ENCODE results near the gene CUTA.
A peak's percentile ranks its signal among the peaks of the same experiment; 100 is the strongest.

Gene CUTA

DNA sequence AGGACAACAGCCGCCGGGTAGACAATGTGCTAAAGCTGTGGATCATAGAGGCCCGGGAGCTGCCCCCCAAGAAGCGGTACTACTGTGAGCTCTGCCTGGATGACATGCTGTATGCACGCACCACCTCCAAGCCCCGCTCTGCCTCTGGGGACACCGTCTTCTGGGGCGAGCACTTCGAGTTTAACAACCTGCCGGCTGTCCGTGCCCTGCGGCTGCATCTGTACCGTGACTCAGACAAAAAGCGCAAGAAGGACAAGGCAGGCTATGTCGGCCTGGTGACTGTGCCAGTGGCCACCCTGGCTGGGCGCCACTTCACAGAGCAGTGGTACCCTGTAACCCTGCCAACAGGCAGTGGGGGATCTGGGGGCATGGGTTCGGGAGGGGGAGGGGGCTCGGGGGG lies 19.8 kb upstream of the CUTA start:
- H3K4me3 ChIP-seq (ENCODE audit: low read length): no peak overlapping the region
- no peaks in the 10 kb centered on the region for H3K9me3 ChIP-seq (ENCODE audit: control insufficient read depth, low read length)
- H3K36me3 ChIP-seq (ENCODE audit: control insufficient read depth, insufficient read depth, low read length, severe bottlenecking): peaks cover 46% of the 10 kb centered on the region
- H3K4me1 ChIP-seq (ENCODE audit: control insufficient read depth, insufficient read depth, low read length): no peaks in the 10 kb centered on the region
- H3K9ac ChIP-seq (ENCODE audit: low read length): no peak overlapping the region
- H3K27me3 ChIP-seq (replicated peaks; ENCODE audit: control insufficient read depth, insufficient read depth, low read length): no peaks in the 10 kb centered on the region
- DNase-seq (ENCODE audit: low read depth): no peak

GRCh38 chr6:33434961-33435360 lies 17.1 kb upstream of the CUTA start:
- no peaks in the 10 kb centered on the region for H3K9me3 ChIP-seq (ENCODE audit: control insufficient read depth, low read length)
- H3K4me3 ChIP-seq (ENCODE audit: low read length): no peak overlapping the region
- DNase-seq (ENCODE audit: low read depth): no peak
- H3K36me3 ChIP-seq (ENCODE audit: control insufficient read depth, insufficient read depth, low read length, severe bottlenecking): peaks cover 36% of the 10 kb centered on the region
- H3K9ac ChIP-seq (ENCODE audit: low read length): no peak overlapping the region
- no peaks in the 10 kb centered on the region for H3K27me3 ChIP-seq (replicated peaks; ENCODE audit: control insufficient read depth, insufficient read depth, low read length)
- peaks cover 10% of the 10 kb centered on the region for H3K4me1 ChIP-seq (ENCODE audit: control insufficient read depth, insufficient read depth, low read length)

- Histone ChIP-seq H3K9ac (ENCODE audit: low read length) (no peak overlapping the region), H3K9me3 (ENCODE audit: control insufficient read depth, low read length) (no peaks in the 10 kb centered on the region), H3K4me1 (ENCODE audit: control insufficient read depth, insufficient read depth, low read length) (peaks cover 18% of the 10 kb centered on the region), H3K27me3 (replicated peaks; ENCODE audit: control insufficient read depth, insufficient read depth, low read length) (no peaks in the 10 kb centered on the region), H3K4me3 (ENCODE audit: low read length) (no peak overlapping the region), H3K36me3 (ENCODE audit: control insufficient read depth, insufficient read depth, low read length, severe bottlenecking) (peaks cover 32% of the 10 kb centered on the region)
- peak; percentile 38 for DNase-seq (ENCODE audit: low read depth)
Observed at GRCh38 chr6:33433544-33434191, 15.8 kb upstream of the CUTA start.

DNA sequence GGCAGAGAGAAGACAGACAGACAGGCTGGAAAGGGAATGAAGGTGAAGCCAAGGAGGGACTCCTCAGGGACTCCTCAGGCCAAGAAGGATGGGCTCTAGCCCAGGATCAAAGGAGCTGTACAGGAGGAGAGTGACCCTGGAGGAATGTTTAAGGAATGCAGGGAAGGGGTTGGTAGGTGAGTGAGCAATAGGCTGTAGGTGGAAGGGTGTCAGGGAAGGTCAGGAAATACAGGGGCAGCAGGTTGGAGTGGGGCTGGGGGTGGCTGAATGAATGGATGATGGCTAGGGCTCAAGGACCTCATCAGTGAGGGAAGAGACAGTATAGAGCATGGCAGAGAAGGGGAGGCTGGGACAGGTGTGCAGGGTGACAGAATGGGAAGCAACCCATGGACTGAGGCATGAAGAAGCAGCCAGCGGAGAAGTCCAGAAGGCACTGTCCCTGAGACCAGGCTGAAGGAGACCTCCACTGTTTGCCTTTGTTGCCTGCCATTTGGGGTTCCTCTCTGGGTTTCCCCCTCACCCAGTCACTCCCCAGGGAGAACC lies 15.2 kb upstream of the CUTA start:
- Histone ChIP-seq H3K4me1 (ENCODE audit: control insufficient read depth, insufficient read depth, low read length) (peaks cover 24% of the 10 kb centered on the region), H3K36me3 (ENCODE audit: control insufficient read depth, insufficient read depth, low read length, severe bottlenecking) (peaks cover 29% of the 10 kb centered on the region), H3K9me3 (ENCODE audit: control insufficient read depth, low read length) (no peaks in the 10 kb centered on the region), H3K4me3 (ENCODE audit: low read length) (no peak overlapping the region), H3K9ac (ENCODE audit: low read length) (no peak overlapping the region), H3K27me3 (replicated peaks; ENCODE audit: control insufficient read depth, insufficient read depth, low read length) (no peaks in the 10 kb centered on the region)
- DNase-seq (ENCODE audit: low read depth): no peak

DNA sequence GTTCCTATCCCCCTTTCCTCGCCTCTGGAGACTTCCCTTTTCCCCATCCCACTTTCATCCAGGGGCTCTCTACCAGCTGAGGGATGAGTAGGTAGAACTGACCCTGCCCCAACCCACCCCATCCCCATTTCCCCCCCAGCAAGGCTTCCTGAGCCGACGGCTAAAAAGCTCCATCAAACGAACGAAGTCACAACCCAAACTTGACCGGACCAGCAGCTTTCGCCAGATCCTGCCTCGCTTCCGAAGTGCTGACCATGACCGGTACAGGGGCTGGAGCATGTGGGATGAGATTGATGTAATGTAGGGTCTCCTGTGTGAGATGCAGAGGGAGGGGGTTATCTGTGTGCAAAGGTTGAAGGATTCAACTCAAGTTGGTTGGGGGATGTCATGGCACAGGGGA lies 14.6 kb upstream of the CUTA start:
- H3K36me3 ChIP-seq (ENCODE audit: control insufficient read depth, insufficient read depth, low read length, severe bottlenecking): peaks cover 26% of the 10 kb centered on the region
- H3K4me1 ChIP-seq (ENCODE audit: control insufficient read depth, insufficient read depth, low read length): peaks cover 24% of the 10 kb centered on the region
- H3K4me3 ChIP-seq (ENCODE audit: low read length): no peak overlapping the region

GRCh38 chr6:33431880-33432541 lies 14.1 kb upstream of the CUTA start:
- Histone ChIP-seq H3K27me3 (replicated peaks; ENCODE audit: control insufficient read depth, insufficient read depth, low read length) (no peaks in the 10 kb centered on the region), H3K9ac (ENCODE audit: low read length) (no peak overlapping the region), H3K9me3 (ENCODE audit: control insufficient read depth, low read length) (no peaks in the 10 kb centered on the region), H3K4me1 (ENCODE audit: control insufficient read depth, insufficient read depth, low read length) (peaks cover 29% of the 10 kb centered on the region), H3K4me3 (ENCODE audit: low read length) (no peak overlapping the region), H3K36me3 (ENCODE audit: control insufficient read depth, insufficient read depth, low read length, severe bottlenecking) (peaks cover 20% of the 10 kb centered on the region)
- no peak for DNase-seq (ENCODE audit: low read depth)

More for the DNA sequence above, 14.6 kb upstream of the CUTA start:
- no peak for DNase-seq (ENCODE audit: low read depth)
- Histone ChIP-seq H3K27me3 (replicated peaks; ENCODE audit: control insufficient read depth, insufficient read depth, low read length) (no peaks in the 10 kb centered on the region), H3K9ac (ENCODE audit: low read length) (no peak overlapping the region), H3K9me3 (ENCODE audit: control insufficient read depth, low read length) (no peaks in the 10 kb centered on the region)

DNA sequence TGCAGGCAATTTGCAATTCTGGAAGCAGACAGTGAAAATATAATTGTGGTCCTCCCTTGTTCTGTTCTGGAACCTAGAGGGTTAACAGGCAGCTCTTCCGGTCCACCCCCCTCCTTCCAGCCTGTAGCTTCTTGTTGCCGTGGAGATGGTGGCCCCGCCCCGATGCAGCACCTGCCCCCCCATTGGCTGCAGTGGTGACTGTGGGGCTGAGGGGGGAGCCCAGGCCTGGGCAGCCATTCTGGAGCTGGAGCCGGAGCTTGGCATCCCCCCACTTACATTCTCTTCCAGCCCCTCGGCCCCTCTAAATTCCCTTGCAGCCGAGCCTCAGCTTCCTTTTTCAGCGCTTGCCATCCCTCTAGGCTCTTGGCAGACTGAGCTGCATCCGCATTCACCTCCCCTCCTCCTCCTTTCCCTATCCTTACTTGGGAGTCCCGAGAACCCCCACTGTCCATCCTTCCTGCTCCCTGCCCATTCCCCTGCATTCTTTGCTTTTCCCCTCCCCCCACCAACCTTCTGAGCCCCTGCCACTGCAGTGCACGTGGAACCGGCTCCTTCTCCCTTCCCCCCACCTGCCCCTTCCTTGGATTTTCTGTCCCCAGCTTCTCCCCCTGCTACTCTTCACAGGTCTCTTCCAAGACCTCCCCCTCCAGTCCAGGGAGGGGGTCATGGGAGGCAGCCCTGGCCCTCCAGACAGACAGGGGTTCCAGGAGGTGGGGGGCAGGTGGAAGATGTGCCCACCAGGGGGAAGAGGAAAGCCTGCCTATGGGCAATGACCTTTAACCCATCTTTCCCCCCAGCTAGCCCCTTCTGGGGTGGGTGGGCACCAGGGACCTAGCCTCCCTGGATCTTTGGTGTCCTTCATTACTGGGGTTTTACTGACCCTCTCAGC lies 13.3 kb upstream of the CUTA start:
- Histone ChIP-seq H3K9ac (ENCODE audit: low read length) (no peak overlapping the region), H3K9me3 (ENCODE audit: control insufficient read depth, low read length) (no peaks in the 10 kb centered on the region), H3K27me3 (replicated peaks; ENCODE audit: control insufficient read depth, insufficient read depth, low read length) (no peaks in the 10 kb centered on the region), H3K4me3 (ENCODE audit: low read length) (no peak overlapping the region), H3K36me3 (ENCODE audit: control insufficient read depth, insufficient read depth, low read length, severe bottlenecking) (peaks cover 13% of the 10 kb centered on the region), H3K4me1 (ENCODE audit: control insufficient read depth, insufficient read depth, low read length) (peaks cover 31% of the 10 kb centered on the region)
- no peak for DNase-seq (ENCODE audit: low read depth)

GRCh38 chr6:33430334-33430733 lies 12.4 kb upstream of the CUTA start:
- Histone ChIP-seq H3K9me3 (ENCODE audit: control insufficient read depth, low read length) (no peaks in the 10 kb centered on the region), H3K9ac (ENCODE audit: low read length) (no peak overlapping the region), H3K4me1 (ENCODE audit: control insufficient read depth, insufficient read depth, low read length) (peaks cover 31% of the 10 kb centered on the region), H3K27me3 (replicated peaks; ENCODE audit: control insufficient read depth, insufficient read depth, low read length) (no peaks in the 10 kb centered on the region), H3K4me3 (ENCODE audit: low read length) (no peak overlapping the region), H3K36me3 (ENCODE audit: control insufficient read depth, insufficient read depth, low read length, severe bottlenecking) (peaks cover 4% of the 10 kb centered on the region)
- no peak for DNase-seq (ENCODE audit: low read depth)

GRCh38 chr6:33429750-33430052 lies 11.8 kb upstream of the CUTA start:
- H3K4me3 ChIP-seq (ENCODE audit: low read length): no peak overlapping the region
- no peaks in the 10 kb centered on the region for H3K36me3 ChIP-seq (ENCODE audit: control insufficient read depth, insufficient read depth, low read length, severe bottlenecking)
- no peak for DNase-seq (ENCODE audit: low read depth)
- H3K27me3 ChIP-seq (replicated peaks; ENCODE audit: control insufficient read depth, insufficient read depth, low read length): no peaks in the 10 kb centered on the region
- H3K9me3 ChIP-seq (ENCODE audit: control insufficient read depth, low read length): no peaks in the 10 kb centered on the region
- H3K9ac ChIP-seq (ENCODE audit: low read length): no peak overlapping the region
- peaks cover 36% of the 10 kb centered on the region for H3K4me1 ChIP-seq (ENCODE audit: control insufficient read depth, insufficient read depth, low read length)

GRCh38 chr6:33428966-33429749 lies 11.3 kb upstream of the CUTA start:
- H3K9ac ChIP-seq (ENCODE audit: low read length): peak overlapping the region; percentile 63
- DNase-seq (ENCODE audit: low read depth): no peak
- peak overlapping the region; percentile 76 for H3K4me3 ChIP-seq (ENCODE audit: low read length)
- no peaks in the 10 kb centered on the region for H3K27me3 ChIP-seq (replicated peaks; ENCODE audit: control insufficient read depth, insufficient read depth, low read length)
- H3K9me3 ChIP-seq (ENCODE audit: control insufficient read depth, low read length): no peaks in the 10 kb centered on the region
- H3K36me3 ChIP-seq (ENCODE audit: control insufficient read depth, insufficient read depth, low read length, severe bottlenecking): no peaks in the 10 kb centered on the region
- H3K4me1 ChIP-seq (ENCODE audit: control insufficient read depth, insufficient read depth, low read length): peaks cover 39% of the 10 kb centered on the region
